ENCODE data around the gene TRAPPC3.
A peak's percentile ranks its signal among the peaks of the same experiment; 100 is the strongest.
"Not testable (repeated sequence)": the region's sequence is repeated elsewhere in the genome, so short reads cannot be mapped to it uniquely, and the experiment has no call there.

The TRAPPC3 gene

GRCh38 chr1:36162680-36163239 is 13.5 kb upstream of the TRAPPC3 start:
- no peak for DNase-seq
- Histone ChIP-seq H3K36me3 (replicated peaks) (peaks cover 56% of the 10 kb centered on the region), H3K4me3 (ENCODE audit: low read depth, low read length) (no peak overlapping the region), H3K27me3 (replicated peaks) (no peaks in the 10 kb centered on the region), H3K27ac (no peak overlapping the region)
- in situ Hi-C loops (cut with HindIII; ENCODE audit: low pct_ligation_motif_present, low sequenced_read_pairs), result no loop called here
- TF ChIP-seq, protein P1, sequence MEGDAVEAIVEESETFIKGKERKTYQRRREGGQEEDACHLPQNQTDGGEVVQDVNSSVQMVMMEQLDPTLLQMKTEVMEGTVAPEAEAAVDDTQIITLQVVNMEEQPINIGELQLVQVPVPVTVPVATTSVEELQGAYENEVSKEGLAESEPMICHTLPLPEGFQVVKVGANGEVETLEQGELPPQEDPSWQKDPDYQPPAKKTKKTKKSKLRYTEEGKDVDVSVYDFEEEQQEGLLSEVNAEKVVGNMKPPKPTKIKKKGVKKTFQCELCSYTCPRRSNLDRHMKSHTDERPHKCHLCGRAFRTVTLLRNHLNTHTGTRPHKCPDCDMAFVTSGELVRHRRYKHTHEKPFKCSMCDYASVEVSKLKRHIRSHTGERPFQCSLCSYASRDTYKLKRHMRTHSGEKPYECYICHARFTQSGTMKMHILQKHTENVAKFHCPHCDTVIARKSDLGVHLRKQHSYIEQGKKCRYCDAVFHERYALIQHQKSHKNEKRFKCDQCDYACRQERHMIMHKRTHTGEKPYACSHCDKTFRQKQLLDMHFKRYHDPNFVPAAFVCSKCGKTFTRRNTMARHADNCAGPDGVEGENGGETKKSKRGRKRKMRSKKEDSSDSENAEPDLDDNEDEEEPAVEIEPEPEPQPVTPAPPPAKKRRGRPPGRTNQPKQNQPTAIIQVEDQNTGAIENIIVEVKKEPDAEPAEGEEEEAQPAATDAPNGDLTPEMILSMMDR (IDR thresholded peaks at IDR 0.05; ENCODE audit: low read depth, low read length, missing control alignments), result no peak

- Histone ChIP-seq H3K27ac (peak overlapping the region; percentile 74), H3K4me3 (ENCODE audit: low read depth, low read length) (peak overlapping the region; percentile 58), H3K36me3 (replicated peaks) (peaks cover 48% of the 10 kb centered on the region), H3K27me3 (replicated peaks) (no peaks in the 10 kb centered on the region)
- TF ChIP-seq, protein P1 (IDR thresholded peaks at IDR 0.05; ENCODE audit: low read depth, low read length, missing control alignments), result no peak
- in situ Hi-C loops (cut with HindIII; ENCODE audit: low pct_ligation_motif_present, low sequenced_read_pairs), result no loop called here
- peak; percentile 12 for DNase-seq
These were observed 12.6 kb upstream of the TRAPPC3 start for GRCh38 chr1:36161641-36162531.

DNA sequence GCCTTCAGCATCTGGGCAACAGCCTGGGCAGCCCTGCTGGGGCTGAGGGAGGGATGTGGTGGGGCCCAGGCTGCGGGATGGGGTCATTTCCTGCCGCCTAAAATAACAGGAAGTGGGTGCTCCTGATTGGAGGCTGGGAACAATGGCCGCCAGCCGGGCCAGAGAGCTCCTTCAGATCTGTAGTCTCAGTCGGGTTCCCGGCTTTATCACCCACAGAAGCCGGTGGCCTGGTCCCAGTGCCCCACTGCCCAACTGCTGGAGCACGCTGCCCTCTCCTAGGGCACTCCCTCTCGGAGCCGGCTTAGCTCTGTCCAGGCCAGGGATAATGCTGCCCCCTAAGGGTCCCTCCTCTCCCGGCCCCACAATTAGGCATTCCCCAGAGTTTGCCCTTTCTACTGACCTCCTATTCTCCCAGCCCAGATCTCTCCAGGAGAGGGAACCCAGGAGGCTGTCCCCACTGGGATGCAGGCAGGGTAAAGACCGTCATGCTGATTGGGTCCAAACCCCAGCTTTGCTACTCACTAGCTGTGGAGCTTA is 11.7 kb upstream of the TRAPPC3 start:
- H3K36me3 ChIP-seq (replicated peaks), result peaks cover 45% of the 10 kb centered on the region
- H3K4me3 ChIP-seq (ENCODE audit: low read depth, low read length), result peak overlapping the region; percentile 58
- in situ Hi-C loops (cut with HindIII; ENCODE audit: low pct_ligation_motif_present, low sequenced_read_pairs), result no loop called here
- no peaks in the 10 kb centered on the region for H3K27me3 ChIP-seq (replicated peaks)
- DNase-seq, result peak; percentile 39
- peak overlapping the region; percentile 74 for H3K27ac ChIP-seq
- TF ChIP-seq, protein P1 (IDR thresholded peaks at IDR 0.05; ENCODE audit: low read depth, low read length, missing control alignments), result peak; percentile 65

DNA sequence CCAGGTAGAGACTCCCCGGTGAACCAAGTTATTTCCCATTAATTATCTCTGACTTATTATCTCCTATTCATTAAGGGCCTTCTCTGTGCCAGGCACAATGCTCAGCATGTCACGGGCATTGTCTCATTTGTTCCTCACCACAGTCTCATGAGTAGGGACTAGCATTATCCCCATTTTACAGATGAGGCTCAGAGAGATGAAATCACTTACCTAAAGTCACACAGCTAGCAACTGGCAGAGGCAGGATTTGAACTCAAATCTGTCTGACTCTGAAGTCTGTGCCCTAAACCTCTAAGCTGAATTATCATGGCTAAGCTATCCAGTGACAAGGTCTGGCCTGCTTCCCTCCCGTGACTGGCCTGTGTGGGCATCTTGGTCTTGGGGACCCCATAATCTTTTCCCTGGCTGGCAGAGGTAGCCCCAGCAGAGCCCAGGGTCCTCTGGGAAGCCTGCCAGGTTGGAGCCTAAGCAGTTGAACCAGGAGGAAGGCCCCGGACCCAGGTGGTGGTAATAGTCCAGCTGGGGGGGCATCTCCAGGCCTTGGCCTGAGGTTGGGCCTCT is 11.2 kb upstream of the TRAPPC3 start:
- peak overlapping the region; percentile 58 for H3K4me3 ChIP-seq (ENCODE audit: low read depth, low read length)
- DNase-seq, result no peak
- in situ Hi-C loops (cut with HindIII; ENCODE audit: low pct_ligation_motif_present, low sequenced_read_pairs), result no loop called here

DNA sequence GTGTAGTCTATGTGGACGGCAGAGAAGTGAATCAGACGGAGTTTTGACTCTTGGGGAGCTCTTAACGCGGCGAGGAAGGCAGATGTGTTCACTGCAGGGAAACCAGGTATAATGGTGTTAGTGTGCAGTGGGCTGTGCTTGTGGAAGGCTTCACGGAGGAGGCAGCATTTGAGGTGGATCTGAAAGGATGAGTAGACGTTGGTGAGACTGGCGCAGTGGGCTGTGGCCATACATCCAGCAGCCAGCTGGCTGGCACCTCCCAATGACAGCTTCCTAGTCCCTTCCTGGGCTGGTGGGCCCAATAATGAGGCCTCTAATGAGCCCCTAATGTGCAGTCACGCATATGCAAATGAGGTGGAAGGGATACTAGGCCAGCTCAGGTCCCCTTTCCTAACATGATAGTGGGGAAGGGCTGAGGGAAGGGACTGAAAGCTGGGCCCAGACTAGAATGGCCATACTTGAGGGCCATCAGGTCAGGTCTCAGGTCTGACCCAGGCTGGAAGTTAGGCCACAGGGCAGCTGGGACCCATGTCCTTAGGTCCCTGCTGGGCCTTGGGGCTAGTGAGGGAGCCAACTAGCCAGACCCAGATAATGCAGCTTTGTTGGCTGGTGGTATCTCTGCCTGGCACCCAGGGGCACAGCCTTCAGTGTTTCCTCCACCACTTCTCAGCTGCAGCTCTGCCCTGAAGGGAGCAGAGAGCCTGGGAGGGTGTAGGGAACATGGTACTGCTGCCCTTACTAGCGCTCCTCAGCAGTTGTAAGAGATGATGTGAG is 10.5 kb upstream of the TRAPPC3 start:
- no peak overlapping the region for H3K4me3 ChIP-seq (ENCODE audit: low read depth, low read length)
- in situ Hi-C loops (cut with HindIII; ENCODE audit: low pct_ligation_motif_present, low sequenced_read_pairs), result no loop called here

More for the DNA sequence above, 11.2 kb upstream of the TRAPPC3 start:
- Histone ChIP-seq H3K36me3 (replicated peaks) (peaks cover 45% of the 10 kb centered on the region), H3K27me3 (replicated peaks) (no peaks in the 10 kb centered on the region), H3K27ac (peak overlapping the region; percentile 74)
- TF ChIP-seq, protein P1 (IDR thresholded peaks at IDR 0.05; ENCODE audit: low read depth, low read length, missing control alignments), result no peak

GRCh38 chr1:36158827-36159252 is 9.6 kb upstream of the TRAPPC3 start:
- Histone ChIP-seq H3K36me3 (replicated peaks) (peaks cover 45% of the 10 kb centered on the region), H3K4me3 (ENCODE audit: low read depth, low read length) (peak overlapping the region; percentile 97)
- H3K27me3 ChIP-seq (replicated peaks); in situ Hi-C loops (cut with HindIII; ENCODE audit: low pct_ligation_motif_present, low sequenced_read_pairs); DNase-seq; H3K27ac ChIP-seq: not testable (repeated sequence)

More for the DNA sequence above, 10.5 kb upstream of the TRAPPC3 start:
- peaks cover 45% of the 10 kb centered on the region for H3K36me3 ChIP-seq (replicated peaks)
- TF ChIP-seq, protein P1 (IDR thresholded peaks at IDR 0.05; ENCODE audit: low read depth, low read length, missing control alignments), result no peak
- H3K27ac ChIP-seq, result peak overlapping the region; percentile 74
- no peaks in the 10 kb centered on the region for H3K27me3 ChIP-seq (replicated peaks)
- DNase-seq, result no peak

All from brain microvascular endothelial cell (primary cell).